ENCODE measurements around the gene KIAA1328. TPM values are rescaled to one million over a fixed set of nuclear protein-coding genes. Genes with fewer than 3 reads are reported as not detected.
"Not testable (repeated sequence)": the region's sequence is repeated elsewhere in the genome, so short reads cannot be mapped to it uniquely, and the experiment has no call there.

The KIAA1328 gene
- polyA plus RNA-seq, 1 of the 3 experiments (the other 2 are of a cell fraction) = 2.6 TPM

GRCh38 chr18:37166966-37167365 is 338.0 kb downstream of the KIAA1328 start:
- 86% methylated on average over 6 of the region's 6 CpGs for whole genome bisulfite sequencing (ENCODE audit: low lambda C conversion rate)
- H3K4me3 ChIP-seq (ENCODE audit: low read depth in 2 of 2, low read length in 1 of 2); H3K27me3 ChIP-seq (ENCODE audit: insufficient read depth); H3F3A ChIP-seq (replicated peaks; ENCODE audit: insufficient read depth); H3K79me2 ChIP-seq (ENCODE audit: insufficient read depth); H3K4me2 ChIP-seq; H3K9ac ChIP-seq; H4K20me1 ChIP-seq (ENCODE audit: insufficient read depth); H3K27ac ChIP-seq (ENCODE audit: low read depth in 2 of 2, low read length in 1 of 2); H3K4me1 ChIP-seq (ENCODE audit: control insufficient read depth in 1 of 2, insufficient read depth in 2 of 2, low read depth in 1 of 2, low read length in 1 of 2); H2AFZ ChIP-seq (ENCODE audit: low read depth); H3K9me3 ChIP-seq; DNase-seq; H3K36me3 ChIP-seq (replicated peaks in 1 of 2; ENCODE audit: control insufficient read depth in 1 of 2, insufficient read depth in 2 of 2, low read length in 1 of 2); POLR2A ChIA-PET; H3K9me2 ChIP-seq: not testable (repeated sequence)
- CTCF ChIA-PET = interaction anchor here (1.3 kb wide), 1 partner anchor 13 kb away, joined by 3 read pairs; no protein-coding TSS in a partner anchor

- H3K79me2 ChIP-seq (ENCODE audit: insufficient read depth) = no peaks in the 10 kb centered on the region
- no peak overlapping the region for H2AFZ ChIP-seq (ENCODE audit: low read depth)
- no peak overlapping the region for H3K9ac ChIP-seq
- POLR2A ChIA-PET = no interaction called here
- H4K20me1 ChIP-seq (ENCODE audit: insufficient read depth) = no peaks in the 10 kb centered on the region
- no peak for TF ChIP-seq MAX (IDR thresholded peaks at IDR 0.05; ENCODE audit: low read depth)
- no peak for TF ChIP-seq GABPA (IDR thresholded peaks at IDR 0.05; ENCODE audit: low read depth)
- no peak for TF ChIP-seq SMC3 (IDR thresholded peaks at IDR 0.05; ENCODE audit: low read depth, low read length)
- TF ChIP-seq GATA2 (CRISPR knock-in tag; IDR thresholded peaks at IDR 0.05) = no peak
- TF ChIP-seq TAF1 (IDR thresholded peaks at IDR 0.05; ENCODE audit: borderline replicate concordance, low read depth, low read length) = no peak
- TF ChIP-seq FOSL2 (IDR thresholded peaks at IDR 0.05; ENCODE audit: borderline replicate concordance, low read depth) = no peak
- no peak for TF ChIP-seq ELF1 (IDR thresholded peaks at IDR 0.05)
- TF ChIP-seq POLR2AphosphoS5 (IDR thresholded peaks at IDR 0.05; ENCODE audit: low read depth, low read length) = no peak
- TF ChIP-seq USF1 (IDR thresholded peaks at IDR 0.05; ENCODE audit: borderline replicate concordance, low read depth) = no peak
- no peak for TF ChIP-seq TCF12 (IDR thresholded peaks at IDR 0.05)
- TF ChIP-seq EZH2phosphoT487 (IDR thresholded peaks at IDR 0.05; ENCODE audit: borderline replicate concordance, low read depth) = no peak
- no peak for TF ChIP-seq REST (IDR thresholded peaks at IDR 0.05; ENCODE audit: low read depth, low read length)
- TF ChIP-seq IRF3 (IDR thresholded peaks at IDR 0.05; ENCODE audit: low read depth, low read length) = no peak
- no peak for DNase-seq
- no peaks in the 10 kb centered on the region for H3K9me2 ChIP-seq
- H3K27ac ChIP-seq (ENCODE audit: low read depth in 2 of 2, low read length in 1 of 2) = no peak overlapping the region
- no peaks in the 10 kb centered on the region for H3K27me3 ChIP-seq (ENCODE audit: insufficient read depth)
- H3K9me3 ChIP-seq = no peaks in the 10 kb centered on the region
- H3K4me1 ChIP-seq (ENCODE audit: control insufficient read depth in 1 of 2, insufficient read depth in 2 of 2, low read depth in 1 of 2, low read length in 1 of 2) = no peaks in the 10 kb centered on the region
- H3K4me2 ChIP-seq = no peak overlapping the region
- no peaks in the 10 kb centered on the region for H3F3A ChIP-seq (replicated peaks; ENCODE audit: insufficient read depth)
- no peaks in the 10 kb centered on the region for H3K36me3 ChIP-seq (replicated peaks in 1 of 2; ENCODE audit: control insufficient read depth in 1 of 2, insufficient read depth in 2 of 2, low read length in 1 of 2)
- CTCF ChIA-PET = no interaction called here
- no peak overlapping the region for H3K4me3 ChIP-seq (ENCODE audit: low read depth in 2 of 2, low read length in 1 of 2)
Measured at GRCh38 chr18:37170984-37171383, 342.1 kb downstream of the KIAA1328 start.

Data from SK-N-SH (cell line).